Urothelium cell line (cell line): Measurements from ENCODE around the gene DET1.
"Not testable (repeated sequence)": the region's sequence is repeated elsewhere in the genome, so short reads cannot be mapped to it uniquely, and the experiment has no call there.

Experiments used
- DNase-seq: peaks from one replicate; pipeline ENCODE4 v3.0.0; 2011; ENCODE audit warnings: low spot score, mixed read lengths
- FAIRE-seq: peaks from 2 replicates; lab custom pipeline; 2011; peaks lifted over from hg19 to GRCh38; lab: Jason Lieb, UNC

Gene DET1

DNA sequence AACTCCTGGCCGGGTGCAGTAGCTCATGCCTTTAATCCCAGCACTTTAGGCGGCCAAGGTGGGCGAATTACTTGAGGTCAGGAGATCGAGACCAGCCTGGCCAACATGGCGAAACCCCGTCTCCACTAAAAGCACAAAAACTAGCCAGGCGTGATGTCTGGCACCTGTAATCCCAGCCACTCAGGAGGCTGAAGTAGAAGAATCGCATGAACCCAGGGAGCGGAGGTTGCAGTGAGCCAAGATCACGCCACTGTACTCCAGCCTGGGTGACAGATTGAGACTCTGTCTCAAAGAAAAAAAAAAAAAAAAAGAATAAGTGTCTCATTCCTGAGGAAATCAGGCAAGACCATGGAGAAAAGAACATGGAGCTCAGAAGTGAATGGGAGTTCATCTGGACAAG lies 77.8 kb downstream of the DET1 start:
- not testable (repeated sequence) for FAIRE-seq, DNase-seq

DNA sequence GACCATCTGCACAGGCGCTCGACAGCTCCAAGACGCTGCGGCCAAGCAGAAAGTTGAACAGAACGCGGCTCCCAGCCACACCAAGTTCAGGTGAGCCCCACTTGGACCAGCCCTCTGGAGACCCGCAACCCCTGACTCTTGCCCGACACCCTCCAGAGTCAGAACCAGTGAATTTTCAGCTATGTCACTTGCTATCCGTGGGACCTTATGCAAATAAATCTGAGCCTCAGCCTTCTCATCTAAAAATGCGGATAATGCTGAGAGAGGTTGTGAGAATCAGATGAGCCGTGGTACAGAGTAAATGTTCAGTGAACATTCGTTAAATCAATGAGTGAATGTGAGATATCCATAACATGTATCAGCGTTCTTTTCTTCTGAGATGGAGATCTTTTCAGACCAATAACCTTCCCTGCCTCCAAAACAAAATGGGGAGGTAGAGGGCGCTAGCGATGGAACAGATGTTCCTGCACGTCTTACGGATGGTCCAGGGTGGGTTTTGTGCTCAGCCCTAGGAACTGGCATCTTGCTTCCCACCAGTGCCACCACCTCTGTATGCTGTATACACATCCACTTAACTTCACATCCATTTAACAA lies 78.4 kb downstream of the DET1 start:
- FAIRE-seq, result no peak
- no peak for DNase-seq

DNA sequence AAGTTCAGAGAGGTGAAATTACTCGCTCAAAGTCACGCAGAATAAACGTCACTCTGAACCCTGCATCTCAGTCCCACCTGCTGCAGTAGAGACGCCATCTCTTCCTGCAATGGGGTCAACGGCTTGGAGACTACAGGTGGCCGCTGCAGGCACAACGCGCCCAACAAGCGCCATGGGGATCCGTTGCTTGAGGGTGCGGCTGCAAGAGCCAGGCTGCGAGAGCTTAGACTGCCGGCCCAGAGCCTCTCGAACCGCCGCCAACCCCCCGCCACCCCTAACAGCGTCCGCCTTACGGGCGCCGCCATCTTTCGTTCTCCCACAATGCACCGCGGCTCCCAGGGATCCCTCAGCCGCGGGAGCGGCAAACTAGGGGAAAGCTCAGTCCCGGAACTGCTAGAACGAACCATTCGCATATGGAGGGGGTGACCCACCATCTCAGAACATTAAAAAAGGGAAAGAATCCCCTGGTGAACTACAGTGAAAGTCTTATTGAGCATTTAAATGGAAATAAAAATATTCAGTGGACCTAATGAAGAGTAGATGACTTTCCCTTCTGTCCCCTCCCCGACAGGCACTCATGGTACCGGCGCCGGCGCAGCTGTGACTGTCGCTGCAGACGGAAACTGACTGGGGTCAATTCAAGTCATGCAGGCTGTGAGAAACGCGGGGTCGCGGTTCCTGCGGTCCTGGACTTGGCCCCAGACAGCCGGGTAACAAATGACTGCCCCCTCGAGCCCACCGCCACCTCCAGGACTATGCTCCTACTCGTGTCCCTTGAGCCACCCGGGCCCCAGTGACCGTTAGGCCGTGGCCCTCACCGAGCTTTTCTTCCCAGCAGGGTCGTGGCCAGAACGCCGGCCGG lies 79.2 kb downstream of the DET1 start, which contains the start of the genes MRPL46 and MRPS11:
MRPL46 (minus strand) TSS at position 316 of the 862 bp plus-strand sequence; CDS start at position 305, 11 bp downstream.
MRPS11 (plus strand) TSS at position 636 of the 862 bp plus-strand sequence; CDS start at position 646, 10 bp downstream.
- FAIRE-seq (no peak), DNase-seq (peak; percentile 95)

DNA sequence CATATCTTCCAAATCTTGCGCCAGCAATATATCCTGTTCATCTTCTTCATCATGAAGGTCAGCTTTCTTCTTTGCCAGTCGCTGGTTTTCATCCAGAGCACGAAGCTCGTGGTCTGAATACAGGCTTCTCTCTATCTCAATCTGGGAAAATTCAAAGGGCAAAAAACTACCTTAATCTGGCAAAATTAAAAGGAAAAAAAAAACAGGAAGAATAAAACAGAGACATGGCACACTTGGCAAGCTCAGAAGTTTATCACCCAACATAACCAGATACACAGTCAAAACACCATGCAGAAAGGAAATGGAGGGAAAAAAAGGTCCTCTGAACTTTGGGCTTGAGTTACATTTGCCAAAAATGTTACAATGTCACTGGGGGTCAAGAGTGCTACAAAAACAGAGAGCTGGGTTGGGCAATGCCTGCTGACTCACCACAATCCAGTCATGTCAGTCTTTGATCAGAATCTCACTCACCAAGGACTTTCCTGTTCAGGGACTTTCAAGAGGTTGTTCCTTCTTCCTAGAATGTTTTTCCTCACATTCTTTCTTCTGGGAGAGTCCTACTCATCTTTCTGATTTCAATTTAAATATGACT lies 80.8 kb downstream of the DET1 start:
- DNase-seq (no peak), FAIRE-seq (no peak)

DNA sequence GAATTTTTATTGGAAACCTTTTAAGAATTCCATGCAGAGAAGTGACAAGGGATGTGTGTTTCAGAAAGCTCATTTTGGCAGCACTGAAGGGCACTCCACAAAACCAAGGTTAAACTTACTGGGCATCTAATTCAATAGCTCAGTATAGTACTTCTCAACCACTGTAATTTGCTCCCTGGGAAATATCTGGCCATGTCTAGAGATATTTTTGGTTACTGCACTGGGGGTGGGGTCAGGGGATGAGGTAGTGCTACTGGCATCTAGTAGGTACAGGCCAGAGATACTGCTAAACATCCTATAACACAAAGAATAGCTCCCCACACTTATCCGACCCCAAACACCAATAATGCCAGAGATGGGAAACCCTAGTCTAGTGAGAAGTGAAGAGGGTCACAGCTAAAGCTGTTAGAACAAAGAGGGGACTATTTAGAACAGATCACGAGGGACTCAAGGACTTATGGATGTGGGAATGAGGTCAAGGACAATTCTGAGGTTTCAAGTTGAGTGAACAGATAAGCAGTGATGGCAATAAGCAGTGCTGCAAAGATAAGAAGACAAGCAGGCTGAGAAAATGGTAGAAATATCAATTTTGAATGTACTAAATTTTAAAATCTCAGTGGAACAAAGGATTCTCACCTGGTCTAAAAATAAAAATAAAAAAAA lies 82.5 kb downstream of the DET1 start:
- DNase-seq (no peak), FAIRE-seq (no peak)
